ENCODE measurements around the gene GHR. TPM values are rescaled to one million over a fixed set of nuclear protein-coding genes. Genes with fewer than 3 reads are reported as not detected.

GHR gene
- total and polyA plus RNA-seq, 2 donors (not counting 3 experiments of a cell fraction or from before 2014, with no cell fraction given), result 0.27 to 0.28 TPM

- Histone ChIP-seq H2AFZ (ENCODE audit: low read depth, low read length) (no peak overlapping the region), H3K4me1 (ENCODE audit: control insufficient read depth, extremely low read depth, insufficient read depth, low read length) (no peaks in the 10 kb centered on the region), H3K79me2 (ENCODE audit: control insufficient read depth, insufficient read depth, low read length) (no peaks in the 10 kb centered on the region), H3K27me3 (ENCODE audit: control insufficient read depth in 2 of 2, insufficient read depth in 2 of 2, low read length in 2 of 2) (no peaks in the 10 kb centered on the region), H3K36me3 (ENCODE audit: control insufficient read depth in 2 of 2, extremely low read depth in 1 of 2, insufficient read depth in 2 of 2, low read length in 2 of 2) (no peaks in the 10 kb centered on the region), H3K4me2 (ENCODE audit: insufficient read depth, low read length) (no peak overlapping the region), H3K4me3 (replicated peaks in 1 of 3; ENCODE audit: insufficient read depth in 1 of 3, low read depth in 1 of 3, low read length in 3 of 3) (no peak overlapping the region), H3K9me3 (replicated peaks; ENCODE audit: control insufficient read depth, insufficient read depth, low read length) (no peaks in the 10 kb centered on the region), H3K27ac (ENCODE audit: insufficient read depth, low read depth, low read length) (no peak overlapping the region), H4K20me1 (replicated peaks; ENCODE audit: control insufficient read depth, extremely low read depth, insufficient read depth, low read length) (no peaks in the 10 kb centered on the region), H3K9ac (replicated peaks; ENCODE audit: extremely low read depth, insufficient read depth, low read length) (no peak overlapping the region), H3K9me1 (replicated peaks; ENCODE audit: control insufficient read depth, extremely low read depth, insufficient read depth, low read length) (no peaks in the 10 kb centered on the region)
- dilution Hi-C loops (cut with MboI; ENCODE audit: extremely low pct_ligation_motif_present, low sequenced_read_pairs), result no loop called here
- TF ChIP-seq JUN (IDR thresholded peaks at IDR 0.05; ENCODE audit: borderline replicate concordance, insufficient read depth, insufficient read length, low read depth), result no peak
- TF ChIP-seq POLR2A (IDR thresholded peaks at IDR 0.05; ENCODE audit: low read depth, low read length), result no peak
- ChIA-PET POLR2A (no interaction called here), CTCF (no interaction called here)
- BruUV-seq (replicated peaks), result no TSS peak
- no peak for DNase-seq (ENCODE audit: low read depth, low spot score)
- FAIRE-seq, result no peak
- intact Hi-C loops (cut with micrococcal nuclease), result no loop called here
Measured at GRCh38 chr5:42487077-42487476, 63.8 kb downstream of the GHR start.

- no peak for DNase-seq (ENCODE audit: low read depth, low spot score)
- Histone ChIP-seq H3K36me3 (ENCODE audit: control insufficient read depth in 2 of 2, extremely low read depth in 1 of 2, insufficient read depth in 2 of 2, low read length in 2 of 2) (no peaks in the 10 kb centered on the region), H3K79me2 (ENCODE audit: control insufficient read depth, insufficient read depth, low read length) (no peaks in the 10 kb centered on the region), H4K20me1 (replicated peaks; ENCODE audit: control insufficient read depth, extremely low read depth, insufficient read depth, low read length) (no peaks in the 10 kb centered on the region), H3K9me1 (replicated peaks; ENCODE audit: control insufficient read depth, extremely low read depth, insufficient read depth, low read length) (no peaks in the 10 kb centered on the region), H3K9ac (replicated peaks; ENCODE audit: extremely low read depth, insufficient read depth, low read length) (no peak overlapping the region), H3K27me3 (ENCODE audit: control insufficient read depth in 2 of 2, insufficient read depth in 2 of 2, low read length in 2 of 2) (no peaks in the 10 kb centered on the region), H3K27ac (ENCODE audit: insufficient read depth, low read depth, low read length) (no peak overlapping the region), H3K4me1 (ENCODE audit: control insufficient read depth, extremely low read depth, insufficient read depth, low read length) (no peaks in the 10 kb centered on the region), H3K4me3 (replicated peaks in 1 of 3; ENCODE audit: insufficient read depth in 1 of 3, low read depth in 1 of 3, low read length in 3 of 3) (no peak overlapping the region), H3K9me3 (replicated peaks; ENCODE audit: control insufficient read depth, insufficient read depth, low read length) (no peaks in the 10 kb centered on the region), H2AFZ (ENCODE audit: low read depth, low read length) (no peak overlapping the region), H3K4me2 (ENCODE audit: insufficient read depth, low read length) (no peak overlapping the region)
- BruUV-seq (replicated peaks), result no TSS peak
- dilution Hi-C loops (cut with MboI; ENCODE audit: extremely low pct_ligation_motif_present, low sequenced_read_pairs) (no loop called here), intact Hi-C loops (cut with micrococcal nuclease) (no loop called here)
- ChIA-PET CTCF (no interaction called here), POLR2A (no interaction called here)
- TF ChIP-seq GATA2 (IDR thresholded peaks at IDR 0.05; ENCODE audit: insufficient read depth, insufficient read length, low read depth, low read length) (no peak), EZH2 (IDR thresholded peaks at IDR 0.05; ENCODE audit: borderline replicate concordance, low read depth, low read length, severe bottlenecking) (no peak), JUN (IDR thresholded peaks at IDR 0.05; ENCODE audit: borderline replicate concordance, insufficient read depth, insufficient read length, low read depth) (no peak), CTCF (IDR thresholded peaks at IDR 0.05; ENCODE audit: extremely low read depth in 1 of 2, insufficient read depth in 1 of 2, low read depth in 1 of 2, low read length in 2 of 2) (no peak), MAX (IDR thresholded peaks at IDR 0.05; ENCODE audit: insufficient read depth, insufficient read length) (no peak), MYC (IDR thresholded peaks at IDR 0.05; ENCODE audit: low read depth, low read length) (no peak), FOS (IDR thresholded peaks at IDR 0.05; ENCODE audit: borderline replicate concordance, insufficient read depth, low read length) (no peak), POLR2A (IDR thresholded peaks at IDR 0.05; ENCODE audit: low read depth, low read length) (no peak)
- FAIRE-seq, result no peak
Measured at GRCh38 chr5:42487821-42488220, 64.6 kb downstream of the GHR start.
